Mesothelial cell of epicardium (in vitro differentiated cells): ENCODE measurements around the gene EREG. TPM values are rescaled to one million over a fixed set of nuclear protein-coding genes. Genes with fewer than 3 reads are reported as not detected.

Source experiments
- DNase-seq, 2 experiments: peaks; one replicate each; pipeline ENCODE4 v3.0.0; 2021; ENCODE audit warnings: low spot score in 2 of 2; ENCODE audit not compliant: unreplicated experiment in 2 of 2
- H3K27ac Mint-ChIP-seq: 2 replicates; pipeline ENCODE4 v1.8.0; 2021; ENCODE audit warnings: mixed read lengths
- H3K27me3 Mint-ChIP-seq: 2 replicates; pipeline ENCODE4 v1.8.0; 2021; ENCODE audit warnings: low read depth, mixed read lengths
- H3K36me3 Mint-ChIP-seq: 2 replicates; pipeline ENCODE4 v1.8.0; 2021; ENCODE audit warnings: mixed read lengths
- H3K4me1 Mint-ChIP-seq: 2 replicates; pipeline ENCODE4 v1.8.0; 2021; ENCODE audit warnings: mixed read lengths
- H3K4me3 Mint-ChIP-seq: 2 replicates; pipeline ENCODE4 v1.8.0; 2021; ENCODE audit warnings: mild to moderate bottlenecking, moderate library complexity, mixed read lengths
- H3K9me3 Mint-ChIP-seq: 2 replicates; pipeline ENCODE4 v1.8.0; 2021; ENCODE audit warnings: mixed read lengths
- CTCF ChIP-seq: fragments of 200-600 bp; sonication (generic); IDR thresholded peaks from one replicate; pipeline ENCODE4 v1.5.0; 2021; ENCODE audit warnings: antibody characterized with exemption; ENCODE audit not compliant: unreplicated experiment
- total RNA-seq: library from RNA; stranded (reverse); gene quantifications from 3 replicates; pipeline ENCODE4 v1.2.1, GENCODE V29; 2021

EREG gene
- 0.04 to 0.22 TPM in 2 of 3 replicates, not detected in the other for total RNA-seq

GRCh38 chr4:74364652-74365491, at the start of gene EREG:
EREG (plus strand) TSS chr4:74365145; CDS start chr4:74365309, 164 bp downstream.
- Mint-ChIP-seq H3K36me3 (no peaks in the 10 kb centered on the region), H3K27me3 (peaks cover 49% of the 10 kb centered on the region), H3K27ac (no peak within 1 kb of the TSS), H3K4me1 (peaks cover 21% of the 10 kb centered on the region), H3K4me3 (peak within 1 kb of the TSS; percentile 63), H3K9me3 (no peaks in the 10 kb centered on the region)
- DNase-seq = peak; percentile 31 to 51
- no peak for TF ChIP-seq CTCF

- peaks cover 2% of the 10 kb centered on the region for H3K27me3 Mint-ChIP-seq
- no peak overlapping the region for H3K27ac Mint-ChIP-seq
- H3K36me3 Mint-ChIP-seq = no peaks in the 10 kb centered on the region
- no peak overlapping the region for H3K4me3 Mint-ChIP-seq
- no peak for DNase-seq
- TF ChIP-seq CTCF = no peak
- no peaks in the 10 kb centered on the region for H3K9me3 Mint-ChIP-seq
- H3K4me1 Mint-ChIP-seq = peaks cover 6% of the 10 kb centered on the region
These were observed 49.6 kb upstream of the EREG start for GRCh38 chr4:74315376-74315775.

- no peak overlapping the region for H3K27ac Mint-ChIP-seq
- peaks cover 2% of the 10 kb centered on the region for H3K27me3 Mint-ChIP-seq
- TF ChIP-seq CTCF = no peak
- H3K4me3 Mint-ChIP-seq = no peak overlapping the region
- H3K9me3 Mint-ChIP-seq = no peaks in the 10 kb centered on the region
- no peaks in the 10 kb centered on the region for H3K36me3 Mint-ChIP-seq
- H3K4me1 Mint-ChIP-seq = peaks cover 15% of the 10 kb centered on the region
- DNase-seq = no peak
These were observed 48.5 kb upstream of the EREG start for GRCh38 chr4:74316397-74316796.

- Mint-ChIP-seq H3K9me3 (no peaks in the 10 kb centered on the region), H3K27ac (no peak overlapping the region)
- DNase-seq = no peak
These were observed 47.2 kb upstream of the EREG start for GRCh38 chr4:74317616-74318246.

GRCh38 chr4:74318276-74318675, 46.7 kb upstream of the EREG start:
- H3K27ac Mint-ChIP-seq = no peak overlapping the region
- H3K36me3 Mint-ChIP-seq = no peaks in the 10 kb centered on the region
- peaks cover 13% of the 10 kb centered on the region for H3K4me1 Mint-ChIP-seq
- H3K4me3 Mint-ChIP-seq = no peak overlapping the region
- no peak for DNase-seq
- no peaks in the 10 kb centered on the region for H3K9me3 Mint-ChIP-seq
- peaks cover 9% of the 10 kb centered on the region for H3K27me3 Mint-ChIP-seq
- TF ChIP-seq CTCF = no peak

More at GRCh38 chr4:74317616-74318246, 47.2 kb upstream of the EREG start:
- peaks cover 7% of the 10 kb centered on the region for H3K27me3 Mint-ChIP-seq
- no peaks in the 10 kb centered on the region for H3K36me3 Mint-ChIP-seq
- H3K4me1 Mint-ChIP-seq = peaks cover 13% of the 10 kb centered on the region
- TF ChIP-seq CTCF = no peak
- H3K4me3 Mint-ChIP-seq = no peak overlapping the region
